ENCODE data around the gene PCDH9. TPM values are rescaled to one million over a fixed set of nuclear protein-coding genes. Genes with fewer than 3 reads are reported as not detected.

The PCDH9 gene
- total RNA-seq, 1 donor from 2014 or later, result 5.1 TPM

DNA sequence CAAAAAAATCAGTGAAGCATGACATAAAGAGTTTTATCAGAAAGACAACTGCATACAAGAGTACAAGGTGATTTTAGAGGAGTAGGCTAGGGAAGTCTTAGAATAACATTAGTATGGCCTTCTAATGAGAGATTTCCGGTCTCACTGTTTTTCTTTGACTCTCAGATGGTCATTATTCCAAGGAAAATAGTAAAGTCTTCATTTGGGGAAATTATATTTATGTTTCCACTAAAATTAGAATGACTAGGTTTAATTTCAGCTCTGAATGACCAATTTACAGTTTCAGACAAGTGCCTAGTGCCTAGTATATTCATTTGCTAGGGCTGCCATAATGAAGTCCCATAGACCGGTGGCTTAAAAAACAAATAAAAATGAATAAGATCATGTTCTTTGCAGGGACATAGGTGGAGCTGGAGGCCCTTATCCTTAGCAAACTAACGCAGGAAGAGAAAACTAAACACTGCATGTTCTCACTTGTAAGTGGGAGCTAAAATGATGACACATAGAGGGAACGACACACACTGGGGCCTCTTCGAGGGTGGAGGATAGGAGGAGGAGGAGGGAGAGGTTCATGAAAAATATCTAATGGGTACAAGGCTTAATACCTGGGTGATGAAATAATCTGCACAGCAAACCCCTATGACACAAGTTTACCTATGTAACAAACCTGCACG lies 303.1 kb downstream of the PCDH9 start:
- Histone ChIP-seq H3K9me3 (no peaks in the 10 kb centered on the region), H3K4me3 (no peak overlapping the region), H3K4me1 (no peaks in the 10 kb centered on the region), H3K27me3 (no peaks in the 10 kb centered on the region), H3K27ac (no peak overlapping the region), H3K36me3 (no peaks in the 10 kb centered on the region)
- intact Hi-C loops (cut with DNase I), result no loop called here
- TF ChIP-seq CTCF (IDR thresholded peaks at IDR 0.05), result no peak
- DNase-seq (no peak), ATAC-seq (no peak)

GRCh38 chr13:66926200-66926850 lies 303.8 kb downstream of the PCDH9 start:
- intact Hi-C loops (cut with DNase I), result no loop called here
- DNase-seq, result no peak
- H3K36me3 ChIP-seq, result no peaks in the 10 kb centered on the region
- H3K27me3 ChIP-seq, result no peaks in the 10 kb centered on the region
- no peak for TF ChIP-seq CTCF (IDR thresholded peaks at IDR 0.05)
- no peaks in the 10 kb centered on the region for H3K9me3 ChIP-seq
- ATAC-seq, result no peak
- H3K4me3 ChIP-seq, result no peak overlapping the region
- no peaks in the 10 kb centered on the region for H3K4me1 ChIP-seq
- H3K27ac ChIP-seq, result no peak overlapping the region

DNA sequence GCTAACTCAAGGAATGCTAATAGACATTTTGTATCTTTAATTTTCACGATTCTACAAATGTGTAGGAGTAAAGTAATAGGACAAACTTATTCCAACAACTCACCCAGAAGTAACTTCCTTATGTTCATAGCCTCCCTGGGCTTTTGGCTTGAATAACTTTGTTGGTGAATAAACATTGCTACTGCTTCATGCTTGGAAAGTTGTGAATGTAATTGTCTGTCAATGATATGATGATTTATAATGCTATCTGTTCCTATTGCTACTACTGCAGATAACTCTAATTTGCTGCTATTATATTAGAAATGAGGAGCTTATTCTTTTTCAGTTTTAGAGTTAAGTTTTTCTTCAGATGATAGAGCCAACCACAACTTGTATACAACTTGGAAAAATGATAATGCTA lies 307.7 kb downstream of the PCDH9 start:
- no peak for TF ChIP-seq CTCF (IDR thresholded peaks at IDR 0.05)
- Histone ChIP-seq H3K4me1 (no peaks in the 10 kb centered on the region), H3K27me3 (no peaks in the 10 kb centered on the region), H3K27ac (no peak overlapping the region), H3K36me3 (no peaks in the 10 kb centered on the region), H3K9me3 (no peaks in the 10 kb centered on the region), H3K4me3 (no peak overlapping the region)
- DNase-seq, result no peak
- no peak for ATAC-seq
- intact Hi-C loops (cut with DNase I), result no loop called here

DNA sequence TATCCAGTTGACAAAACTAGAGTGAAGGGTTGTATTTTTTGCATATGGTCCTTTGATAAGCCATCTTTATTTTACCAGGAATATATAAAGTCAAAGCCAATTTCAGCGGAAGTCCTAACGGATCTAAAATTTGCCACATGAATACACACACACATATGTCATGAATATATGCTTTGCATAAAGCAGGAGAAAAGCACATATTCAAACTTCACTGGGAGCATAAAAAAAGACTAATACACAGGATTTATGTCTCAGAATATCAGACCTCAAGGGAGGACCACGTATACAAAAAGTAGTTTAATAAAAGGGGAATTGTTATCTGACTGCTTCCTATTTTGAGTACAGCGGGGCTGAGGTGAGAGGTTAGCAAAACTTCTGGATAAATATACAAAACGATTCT lies 308.7 kb downstream of the PCDH9 start:
- H3K27me3 ChIP-seq, result no peaks in the 10 kb centered on the region
- H3K36me3 ChIP-seq, result no peaks in the 10 kb centered on the region
- ATAC-seq, result no peak
- H3K9me3 ChIP-seq, result no peaks in the 10 kb centered on the region
- DNase-seq, result no peak
- no peak overlapping the region for H3K27ac ChIP-seq
- intact Hi-C loops (cut with DNase I), result no loop called here
- no peak overlapping the region for H3K4me3 ChIP-seq
- H3K4me1 ChIP-seq, result no peaks in the 10 kb centered on the region
- TF ChIP-seq CTCF (IDR thresholded peaks at IDR 0.05), result no peak

DNA sequence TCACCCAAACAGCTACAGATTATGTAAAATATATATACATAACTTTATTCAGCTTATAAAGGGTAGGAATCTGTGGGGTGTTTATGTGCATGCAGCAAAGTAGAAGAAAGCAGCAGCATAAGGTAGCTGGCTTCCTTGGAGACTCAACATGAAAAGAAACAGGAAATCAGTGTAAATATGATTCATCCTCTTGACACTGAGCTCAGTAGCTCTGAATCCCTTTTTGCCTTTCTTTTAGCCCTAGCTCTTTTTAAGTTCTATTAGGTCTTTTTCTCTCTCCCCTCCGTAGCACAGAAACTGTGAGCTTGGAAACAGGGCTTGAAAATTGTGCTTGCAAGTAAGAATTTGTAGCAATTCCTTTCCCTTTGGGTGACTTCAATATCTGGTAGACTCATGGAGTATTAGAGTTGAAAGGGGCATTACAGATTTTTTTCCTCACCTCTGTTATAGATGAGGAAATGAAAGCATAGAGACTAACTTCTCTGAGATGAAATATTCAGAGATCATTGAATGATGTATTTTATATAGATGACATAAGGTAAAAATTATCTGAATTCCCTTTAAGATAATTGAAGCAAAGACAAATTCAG lies 314.4 kb downstream of the PCDH9 start:
- no peak for ATAC-seq
- Histone ChIP-seq H3K27me3 (no peaks in the 10 kb centered on the region), H3K27ac (no peak overlapping the region), H3K9me3 (no peaks in the 10 kb centered on the region), H3K4me1 (no peaks in the 10 kb centered on the region), H3K36me3 (no peaks in the 10 kb centered on the region), H3K4me3 (no peak overlapping the region)
- no peak for TF ChIP-seq CTCF (IDR thresholded peaks at IDR 0.05)
- no peak for DNase-seq
- intact Hi-C loops (cut with DNase I), result no loop called here
